ENCODE data around the gene ZNF653.

The ZNF653 gene

GRCh38 chr19:11513946-11514345 is 8.3 kb upstream of the ZNF653 start:
- no peak for DNase-seq (ENCODE audit: low read depth)

- no peak for DNase-seq (ENCODE audit: low read depth)
Observed at GRCh38 chr19:11510444-11510843, 4.8 kb upstream of the ZNF653 start.

GRCh38 chr19:11507370-11508078 is 1.9 kb upstream of the ZNF653 start:
- no peak for DNase-seq (ENCODE audit: low read depth)

- no peak for DNase-seq (ENCODE audit: low read depth)
Observed at GRCh38 chr19:11506967-11507366, 1.3 kb upstream of the ZNF653 start.

GRCh38 chr19:11506101-11506555 is 489 bp upstream of the ZNF653 start:
- DNase-seq (ENCODE audit: low read depth): no peak

GRCh38 chr19:11505032-11505503 is 571 bp downstream of the ZNF653 start:
- peak; percentile 93 for DNase-seq (ENCODE audit: low read depth)

GRCh38 chr19:11504502-11505031 is 1.1 kb downstream of the ZNF653 start:
- no peak for DNase-seq (ENCODE audit: low read depth)

- no peak for DNase-seq (ENCODE audit: low read depth)
Observed at GRCh38 chr19:11499890-11500420, 5.7 kb downstream of the ZNF653 start.

- DNase-seq (ENCODE audit: low read depth): no peak
Observed at GRCh38 chr19:11499220-11499726, 6.4 kb downstream of the ZNF653 start.

GRCh38 chr19:11496391-11497163 is 9.1 kb downstream of the ZNF653 start:
- DNase-seq (ENCODE audit: low read depth): peak; percentile 41

GRCh38 chr19:11495885-11496284 is 9.8 kb downstream of the ZNF653 start:
- no peak for DNase-seq (ENCODE audit: low read depth)

GRCh38 chr19:11495481-11495880 is 10.2 kb downstream of the ZNF653 start:
- DNase-seq (ENCODE audit: low read depth): no peak

- DNase-seq (ENCODE audit: low read depth): no peak
Observed at GRCh38 chr19:11494634-11495285, 10.9 kb downstream of the ZNF653 start.

GRCh38 chr19:11489378-11489777 is 16.3 kb downstream of the ZNF653 start:
- no peak for DNase-seq (ENCODE audit: low read depth)

GRCh38 chr19:11486661-11487503 is 18.8 kb downstream of the ZNF653 start:
- DNase-seq (ENCODE audit: low read depth): no peak

GRCh38 chr19:11485245-11485837 is 20.3 kb downstream of the ZNF653 start:
- DNase-seq (ENCODE audit: low read depth): no peak

GRCh38 chr19:11483366-11484111 is 22.1 kb downstream of the ZNF653 start:
- no peak for DNase-seq (ENCODE audit: low read depth)

- peak; percentile 76 for DNase-seq (ENCODE audit: low read depth)
Observed at GRCh38 chr19:11482384-11483050, 23.1 kb downstream of the ZNF653 start.
